GM04503 (cell line): ENCODE results near the gene APH1B.
"Not testable (repeated sequence)": the region's sequence is repeated elsewhere in the genome, so short reads cannot be mapped to it uniquely, and the experiment has no call there.

Source experiments
- DNase-seq: peaks from one replicate; pipeline ENCODE4 v3.0.0-alpha.2; 2012; ENCODE audit warnings: low read depth

APH1B gene

GRCh38 chr15:63299943-63300575 lies 22.7 kb downstream of the APH1B start:
- DNase-seq: no peak

DNA sequence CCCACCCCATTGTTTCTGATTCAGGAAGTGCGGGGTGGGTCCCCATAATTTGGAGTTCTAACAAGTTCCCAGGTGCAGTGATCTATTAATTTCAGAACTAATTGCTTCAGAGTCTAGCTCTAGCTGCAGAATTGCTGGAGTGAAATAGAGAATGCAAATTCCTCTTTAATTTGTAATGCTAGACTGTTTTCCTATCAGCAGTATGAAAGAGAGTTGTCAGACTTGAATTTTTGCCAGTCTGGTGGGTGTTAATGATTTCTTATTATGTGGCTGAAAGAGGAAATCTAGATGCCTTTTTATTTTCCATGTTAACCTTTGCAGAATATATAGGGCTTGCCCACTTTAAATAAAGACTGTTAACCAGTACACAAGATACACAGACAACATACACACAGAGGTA lies 23.7 kb downstream of the APH1B start:
- DNase-seq: no peak

DNA sequence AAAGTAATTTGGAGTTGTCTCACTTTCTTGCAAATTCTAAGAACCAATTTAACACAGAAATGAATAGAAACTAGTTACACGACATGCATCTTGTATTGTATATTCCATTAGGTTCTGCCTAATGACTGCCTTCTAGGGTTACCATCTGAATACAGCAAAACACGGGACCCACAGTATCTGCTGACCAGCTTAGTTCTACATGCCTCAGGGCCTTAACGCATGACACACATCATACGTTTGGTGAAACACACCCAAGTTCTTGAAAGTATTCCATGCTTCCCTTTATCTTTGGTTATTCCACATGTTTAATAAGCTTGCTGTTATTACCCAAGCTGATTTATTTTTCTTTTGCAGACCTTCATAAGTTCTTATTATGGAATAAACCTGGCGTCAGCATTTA lies 27.9 kb downstream of the APH1B start:
- DNase-seq: no peak

DNA sequence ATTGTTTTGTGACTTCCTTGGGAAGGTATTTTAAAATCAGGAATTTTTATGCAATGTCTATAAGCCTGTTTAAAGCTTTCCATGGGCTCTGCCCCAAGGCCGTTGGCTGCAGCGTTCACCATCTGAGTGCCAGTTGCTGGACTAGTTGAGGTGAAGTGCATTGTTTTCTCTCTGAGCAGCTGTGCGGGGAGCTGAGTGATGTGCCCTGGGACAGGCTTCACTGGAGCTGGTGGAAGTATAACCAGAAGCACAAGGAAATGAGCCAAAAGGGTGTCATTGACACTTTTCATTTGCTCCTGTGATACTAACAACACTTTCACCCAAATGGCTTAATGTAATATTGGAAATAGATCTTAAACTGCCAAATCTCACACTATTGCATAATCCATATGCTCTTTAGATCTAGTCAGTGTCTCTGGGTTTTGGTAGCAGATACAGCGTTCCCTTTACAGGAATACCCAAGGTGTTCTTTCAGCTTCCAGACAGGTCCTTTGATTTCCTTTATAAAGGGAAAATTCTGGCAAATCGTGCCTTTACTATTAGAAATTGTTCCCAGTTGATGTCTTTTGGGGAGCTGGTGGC lies 29.2 kb downstream of the APH1B start:
- no peak for DNase-seq

GRCh38 chr15:63308491-63308890 lies 31.1 kb downstream of the APH1B start:
- DNase-seq: no peak

- no peak for DNase-seq
These were observed 31.5 kb downstream of the APH1B start for GRCh38 chr15:63308947-63309346.

GRCh38 chr15:63310646-63311045 lies 33.2 kb downstream of the APH1B start:
- DNase-seq: no peak

DNA sequence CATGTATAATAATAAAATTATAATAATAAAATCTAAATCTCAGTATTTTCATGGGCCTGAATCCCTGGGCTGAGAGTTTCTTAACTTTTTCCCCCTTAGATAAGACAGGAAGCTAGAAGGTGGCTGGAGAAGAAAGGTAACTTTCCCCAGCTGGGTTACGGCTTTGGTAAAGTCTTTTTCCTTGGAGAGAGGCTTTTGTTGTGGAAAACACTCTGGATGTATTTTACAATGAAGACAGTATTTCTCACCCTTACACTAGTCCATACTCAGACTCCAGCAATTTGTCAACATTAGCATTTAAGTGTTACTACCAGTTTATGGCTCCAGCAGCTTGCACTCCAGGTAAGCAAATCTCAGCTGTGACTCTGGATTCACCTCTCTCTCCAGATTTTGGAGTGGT lies 34.9 kb downstream of the APH1B start:
- DNase-seq: no peak

DNA sequence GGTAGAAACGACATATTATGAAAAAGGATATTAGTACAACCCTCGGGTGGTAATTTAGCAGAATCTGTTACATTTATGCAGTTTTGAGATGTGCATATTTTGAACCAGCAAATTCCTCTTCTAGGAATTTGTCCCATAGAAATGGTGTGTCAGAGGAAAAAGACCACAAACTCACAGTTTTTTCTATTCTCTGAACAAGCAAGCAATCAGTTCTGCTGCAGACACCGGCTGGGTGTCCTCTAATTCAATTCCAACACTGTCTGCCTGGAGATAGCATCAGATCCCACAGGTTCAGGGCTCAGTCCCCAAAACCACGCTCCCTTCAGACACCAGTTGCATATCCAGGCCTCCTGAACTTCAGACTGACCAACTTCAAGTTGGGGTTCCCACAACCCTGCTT lies 36.4 kb downstream of the APH1B start:
- no peak for DNase-seq

- no peak for DNase-seq
These were observed 37.0 kb downstream of the APH1B start for GRCh38 chr15:63314409-63314808.

DNA sequence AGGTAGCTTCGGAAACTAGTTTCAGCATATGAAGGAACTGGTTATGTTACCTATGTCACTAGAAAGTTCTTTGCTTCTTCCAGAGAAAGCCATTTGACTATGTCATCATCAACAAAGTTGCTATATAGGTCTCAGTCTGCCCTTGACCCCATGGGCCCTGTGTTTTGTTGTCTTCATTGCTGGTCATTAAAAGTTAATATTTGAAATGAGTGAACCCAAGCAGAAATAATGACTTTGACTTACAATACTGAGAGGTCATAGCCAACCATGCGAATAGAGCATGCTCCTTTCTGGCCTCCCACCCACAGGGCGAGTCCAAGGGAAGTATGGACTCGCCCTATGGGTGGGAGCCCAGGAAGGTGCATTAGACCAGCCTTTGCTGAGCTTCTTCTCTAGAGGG lies 40.9 kb downstream of the APH1B start:
- DNase-seq: no peak

DNA sequence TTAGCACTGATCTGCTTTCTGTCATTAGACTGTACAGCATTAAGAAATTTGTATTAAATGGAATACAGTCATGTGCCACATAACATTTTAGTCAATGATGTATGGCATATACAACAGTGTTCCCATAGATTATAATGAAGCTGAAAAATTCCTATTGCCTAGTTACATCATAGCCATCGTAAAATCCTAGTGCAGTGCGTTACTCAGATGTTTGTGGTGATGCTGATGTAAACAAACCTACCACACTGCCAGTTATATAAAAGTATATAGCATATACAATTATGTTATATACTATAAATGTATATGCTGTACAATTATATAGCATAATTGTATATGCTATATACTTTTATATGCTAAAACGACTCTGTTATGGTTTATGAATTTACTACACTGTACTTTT lies 41.7 kb downstream of the APH1B start:
- DNase-seq: no peak

DNA sequence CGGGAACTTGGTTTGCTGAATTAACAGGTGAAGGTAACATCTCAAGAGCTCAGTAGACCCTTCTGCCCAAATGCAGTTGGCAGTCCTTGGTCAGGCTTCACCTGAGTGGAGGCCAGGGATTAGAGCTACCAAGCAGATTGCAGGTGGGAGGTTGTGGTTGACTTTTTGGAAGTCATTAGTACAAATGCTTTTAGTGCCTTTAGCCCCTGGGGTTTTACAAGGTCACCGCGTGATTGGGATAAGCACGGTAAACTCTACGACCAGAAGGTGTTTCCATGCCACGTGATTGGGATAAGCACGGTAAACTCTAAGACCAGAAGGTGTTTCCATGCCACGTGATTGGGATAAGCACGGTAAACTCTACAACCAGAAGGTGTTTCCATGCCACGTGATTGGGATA lies 43.0 kb downstream of the APH1B start:
- DNase-seq: not testable (repeated sequence)

DNA sequence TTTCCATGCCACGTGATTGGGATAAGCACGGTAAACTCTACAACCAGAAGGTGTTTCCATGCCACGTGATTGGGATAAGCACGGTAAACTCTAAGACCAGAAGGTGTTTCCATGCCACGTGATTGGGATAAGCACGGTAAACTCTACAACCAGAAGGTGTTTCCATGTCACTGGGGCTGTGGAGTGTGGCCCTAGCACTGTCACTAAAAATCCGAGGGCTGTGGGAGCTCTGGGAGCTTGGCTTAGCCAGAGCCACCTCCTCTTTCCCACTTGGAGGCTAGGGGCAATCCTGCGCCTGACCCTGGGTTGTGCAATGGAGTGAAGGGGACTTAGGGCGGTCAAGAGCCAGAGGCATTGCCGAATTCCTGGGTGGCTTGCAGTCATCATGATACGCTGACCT lies 43.6 kb downstream of the APH1B start:
- not testable (repeated sequence) for DNase-seq

- no peak for DNase-seq
These were observed 44.1 kb downstream of the APH1B start for GRCh38 chr15:63321462-63321861.

DNA sequence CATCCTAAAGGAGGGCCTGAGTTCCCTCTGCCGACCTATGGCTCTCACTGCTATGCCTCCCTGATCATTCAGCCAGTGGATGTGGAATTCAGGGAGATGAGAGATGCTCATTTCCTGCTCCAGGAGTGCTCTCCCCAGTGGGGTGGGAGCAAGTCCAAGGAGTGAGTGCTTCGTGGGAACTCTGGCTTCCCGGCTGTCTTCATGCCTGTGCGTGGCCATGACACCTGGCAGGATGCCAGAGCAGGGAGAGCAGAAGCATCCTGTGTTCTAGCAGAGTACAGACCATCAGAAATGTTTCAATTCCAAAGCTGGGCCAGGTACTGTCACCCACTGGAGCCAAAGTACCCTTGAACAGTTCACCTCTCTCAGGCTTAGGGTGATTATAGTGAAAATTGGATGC lies 45.1 kb downstream of the APH1B start:
- DNase-seq: peak; percentile 15

- no peak for DNase-seq
These were observed 46.6 kb downstream of the APH1B start for GRCh38 chr15:63323798-63324563.

DNA sequence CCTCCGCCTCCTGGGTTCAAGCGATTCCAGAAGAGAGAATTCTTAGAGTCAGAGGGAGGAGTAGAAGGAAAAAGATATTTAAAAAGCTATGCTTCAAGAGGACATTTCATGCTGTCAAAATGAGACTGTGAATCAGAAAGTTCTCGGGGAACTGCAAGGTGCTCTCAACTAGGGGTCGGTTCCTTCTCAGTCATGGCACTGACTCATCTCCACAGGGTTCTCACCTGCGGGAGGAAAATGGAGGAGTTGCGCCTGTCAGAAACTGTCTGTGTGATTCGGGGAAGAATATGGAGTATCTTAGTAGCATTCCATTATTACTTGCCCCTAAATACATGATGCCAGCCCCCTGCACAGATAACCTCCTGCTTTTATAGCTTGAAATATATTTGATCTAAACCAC lies 47.4 kb downstream of the APH1B start:
- DNase-seq: no peak

DNA sequence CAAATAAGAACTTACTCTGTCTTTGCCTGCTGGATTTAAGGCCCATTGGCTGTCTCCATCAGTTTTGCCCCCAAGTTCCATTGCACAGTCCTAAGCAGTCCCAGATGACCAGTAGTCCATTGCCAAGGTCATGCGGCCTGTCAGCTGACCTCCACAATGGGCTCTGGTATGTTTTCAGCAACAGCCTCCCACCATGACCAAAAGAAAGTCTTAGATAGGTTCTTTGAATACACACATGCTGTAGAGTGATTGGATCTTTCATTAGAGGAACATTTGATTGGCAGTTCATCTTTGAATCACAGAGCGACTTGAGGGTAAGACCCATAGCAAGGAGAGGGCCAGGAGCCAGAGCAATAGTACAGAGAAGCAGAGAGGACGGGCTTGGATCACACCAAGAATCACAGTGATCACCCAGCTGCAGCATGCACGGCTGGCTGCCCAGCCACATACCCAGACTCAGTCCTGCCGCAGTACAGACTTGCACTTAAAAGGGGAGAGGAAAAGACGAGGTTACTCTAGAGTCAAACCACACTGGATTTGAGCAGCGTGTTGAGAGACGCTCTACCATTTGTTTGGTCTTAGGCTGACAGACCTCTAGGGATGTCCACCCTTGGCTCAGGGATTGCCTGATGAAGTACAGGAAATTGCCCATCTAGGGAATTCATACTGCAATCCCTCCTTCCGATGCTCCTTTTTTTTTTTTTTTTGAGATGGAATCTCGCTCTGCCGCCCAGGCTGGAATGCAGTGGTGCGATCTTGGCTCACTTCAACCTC lies 50.4 kb downstream of the APH1B start:
- no peak for DNase-seq

DNA sequence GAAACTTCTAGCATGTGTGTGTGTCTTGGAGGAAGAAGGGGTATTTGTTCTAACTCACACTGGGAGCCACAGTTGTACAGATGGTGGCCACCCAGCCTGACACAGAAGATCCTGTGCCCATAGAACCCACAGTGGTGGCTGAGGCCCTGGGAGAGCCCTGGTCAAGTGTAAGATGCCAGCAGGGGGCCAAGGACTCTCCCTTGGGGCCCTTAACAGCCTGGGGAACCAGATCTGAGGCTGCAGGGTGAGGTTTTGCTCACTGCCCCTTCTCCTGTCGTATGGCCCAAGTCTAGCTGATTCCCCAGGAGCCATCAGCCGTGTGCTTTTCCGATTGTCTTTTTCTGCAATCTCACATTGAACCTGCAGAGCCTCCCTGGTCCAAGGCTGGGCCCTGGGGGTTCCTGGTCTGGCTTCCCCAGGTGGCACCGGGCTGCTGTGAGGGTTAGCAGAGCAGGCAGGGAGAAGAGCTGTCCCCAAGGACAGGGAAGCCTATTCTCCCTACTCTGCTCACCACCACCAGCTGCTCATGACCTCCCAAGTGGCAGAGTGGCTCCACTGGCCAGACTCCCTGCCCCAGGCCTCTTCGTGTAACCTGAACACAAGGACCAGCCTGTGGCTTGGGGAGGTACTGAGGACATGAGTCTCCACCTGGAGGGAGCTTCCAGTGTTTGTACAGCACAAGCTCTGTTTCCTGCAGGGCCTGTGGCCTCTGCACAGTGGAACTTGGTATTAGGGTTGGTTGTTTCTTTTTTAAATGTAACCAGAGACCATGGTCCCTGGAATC lies 52.4 kb downstream of the APH1B start:
- DNase-seq: no peak

GRCh38 chr15:63330926-63331325 lies 53.5 kb downstream of the APH1B start:
- DNase-seq: no peak

DNA sequence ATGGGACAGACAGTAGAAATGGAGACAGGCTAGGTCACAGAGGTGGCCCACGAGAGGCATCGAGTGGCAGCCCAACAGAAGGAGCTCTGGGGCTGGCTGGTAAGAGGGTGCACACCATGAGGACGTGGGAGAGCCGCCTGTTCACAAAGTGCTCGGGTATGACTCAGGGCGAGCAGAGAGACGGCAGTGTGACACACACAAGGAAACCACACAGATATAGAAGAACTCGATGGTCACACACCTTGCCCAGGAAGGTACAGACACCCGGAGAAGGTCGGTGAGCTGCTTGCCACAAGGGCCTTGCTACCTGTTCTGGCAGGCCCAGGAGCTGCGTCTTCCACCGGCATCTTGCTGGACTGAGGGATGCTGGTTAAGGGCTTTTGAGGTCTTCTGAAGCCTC lies 54.1 kb downstream of the APH1B start:
- no peak for DNase-seq
